ENCODE results near the gene COA8. TPM values are rescaled to one million over a fixed set of nuclear protein-coding genes. Genes with fewer than 3 reads are reported as not detected.

The COA8 gene
- total and polyA plus RNA-seq, 2 of the 8 experiments (the other 6 are each of a cell fraction or from before 2014, with no cell fraction given): 7.1 to 35.5 TPM

DNA sequence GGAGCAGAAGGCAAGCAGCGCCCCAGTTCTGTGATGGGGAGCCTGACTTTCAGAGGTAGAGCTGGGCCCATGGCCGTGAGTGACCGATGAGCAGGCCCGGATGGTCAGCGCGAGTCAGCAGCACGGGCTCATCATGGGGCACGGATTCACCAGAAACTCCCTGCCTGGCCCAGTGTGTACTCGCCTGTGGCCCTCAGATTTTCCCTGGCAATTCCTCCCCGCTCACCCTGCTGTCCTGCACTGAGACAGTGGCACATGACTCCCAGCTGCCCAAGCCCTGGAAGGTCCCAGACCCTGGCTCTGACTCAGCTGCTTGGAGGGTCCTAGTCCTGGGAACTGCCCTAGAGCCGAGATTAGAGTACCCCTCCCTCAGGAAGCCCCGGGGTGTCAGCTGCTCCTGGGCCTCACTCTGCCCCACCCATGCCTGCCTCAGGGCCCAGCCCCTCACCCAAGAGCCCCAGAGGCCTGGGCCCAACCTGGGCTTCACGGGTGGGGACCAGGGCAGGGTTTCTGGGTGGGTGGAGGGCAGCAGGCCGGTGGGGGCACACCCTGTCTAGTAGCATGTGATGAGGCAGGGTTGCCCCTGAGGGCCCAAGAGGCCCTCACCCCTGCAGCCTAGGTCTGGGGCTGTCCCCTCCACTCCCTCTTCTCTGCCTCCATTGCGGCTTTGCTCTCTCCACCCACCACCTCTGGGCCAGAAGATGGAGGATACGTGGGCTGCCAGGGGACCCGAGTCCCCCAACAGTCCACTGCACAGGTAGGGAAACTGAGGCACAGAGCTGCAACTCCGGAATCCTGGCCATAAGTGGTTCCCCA lies 25.4 kb upstream of the COA8 start:
- Histone ChIP-seq H2BK120ac (replicated peaks; ENCODE audit: low read depth, low read length) (no peak overlapping the region), H4K20me1 (replicated peaks in 1 of 2; ENCODE audit: control insufficient read depth in 1 of 2, insufficient read depth in 2 of 2, low read length in 2 of 2) (peaks cover 4 to 24% of the 10 kb centered on the region in 2 experiments), H3K4ac (replicated peaks; ENCODE audit: insufficient read length, low read depth, low read length) (no peak overlapping the region), H3K18ac (ENCODE audit: extremely low read depth, low read length) (no peak overlapping the region), H3K4me2 (ENCODE audit: insufficient read depth in 1 of 2, low read depth in 2 of 2, low read length in 2 of 2) (no peak overlapping the region), H3K36me3 (ENCODE audit: control insufficient read depth in 2 of 4, insufficient read depth in 4 of 4, low read length in 3 of 4) (peaks cover 0 to 17% (median under 1%) of the 10 kb centered on the region in 4 experiments; a peak in 3 of 8 replicates), H3K23me2 (ENCODE audit: low read depth, low read length) (no peaks in the 10 kb centered on the region), H3K79me2 (ENCODE audit: control insufficient read depth in 1 of 2, insufficient read depth in 2 of 2, low read length in 2 of 2) (no peaks in the 10 kb centered on the region), H2AK5ac (ENCODE audit: low read depth, low read length) (no peak overlapping the region), H4K5ac (ENCODE audit: insufficient read length, low read depth, low read length) (no peak overlapping the region), H2BK20ac (ENCODE audit: low read length) (no peak overlapping the region), H3K4me1 (replicated peaks in 1 of 4; ENCODE audit: control insufficient read depth in 3 of 4, insufficient read depth in 4 of 4, low read length in 3 of 4) (peaks cover 0 to 14% (median 12%) of the 10 kb centered on the region in 4 experiments; a peak in 6 of 7 replicates), H2BK15ac (ENCODE audit: low read length) (no peak overlapping the region), H2AFZ (ENCODE audit: low read length) (no peak overlapping the region), H3K9ac (replicated peaks in 1 of 4; ENCODE audit: extremely low read depth in 1 of 4, low read depth in 3 of 4, low read length in 3 of 4) (no peak overlapping the region), H3K23ac (ENCODE audit: insufficient read length) (no peak overlapping the region), H3K9me3 (ENCODE audit: insufficient read depth in 2 of 2, low read depth in 1 of 2, low read length in 1 of 2) (no peaks in the 10 kb centered on the region), H3K79me1 (ENCODE audit: low read depth, low read length) (no peaks in the 10 kb centered on the region), H3K56ac (replicated peaks; ENCODE audit: insufficient read length, low read depth, low read length) (no peak overlapping the region), H3K27me3 (replicated peaks in 1 of 4; ENCODE audit: control insufficient read depth in 3 of 4, extremely low read depth in 1 of 4, insufficient read depth in 3 of 4, low read length in 3 of 4) (no peaks in the 10 kb centered on the region; a peak in 2 of 7 replicates), H4K8ac (ENCODE audit: extremely low read depth, insufficient read depth, low read length) (peak overlapping the region; percentile 80; the same call in 1 of the 2 replicates), H3K14ac (ENCODE audit: insufficient read length) (no peak overlapping the region), H3K27ac (ENCODE audit: low read depth, low read length) (no peak overlapping the region), H4K91ac (replicated peaks; ENCODE audit: insufficient read length, low read length) (no peak overlapping the region), H3K4me3 (ENCODE audit: extremely low read depth in 1 of 4, insufficient read depth in 2 of 4, low read depth in 3 of 4, low read length in 4 of 4) (no peak overlapping the region), H2BK12ac (ENCODE audit: low read depth, low read length) (no peak overlapping the region), H2BK5ac (ENCODE audit: low read depth, low read length) (no peak overlapping the region)
- no peak for FAIRE-seq
- CTCF ChIA-PET (ENCODE audit: partially characterized antibody): interaction anchor here (1.4 to 28.8 kb wide), 5 partner anchors 6 to 203 kb away, joined by 3 to 921 read pairs (median 230); partner anchors contain the start of genes CKB, EIF5 and TRMT61A
- no peak for DNase-seq (ENCODE audit: low read depth in 1 of 2, low spot score in 2 of 2)
- POLR2A ChIA-PET (ENCODE audit: partially characterized antibody): interaction anchor here (0.8 to 29.8 kb wide), 6 partner anchors 7 to 25 kb away, joined by 3 to 844 read pairs (median 5); partner anchors contain the start of genes BAG5, CKB and TRMT61A
- WGBS, 2 experiments (ENCODE audit: extremely low coverage in 1 of 2, insufficient coverage in 1 of 2, insufficient read length in 1 of 2, insufficient replicate concordance in 2 of 2, low coverage in 1 of 2, low lambda C conversion rate in 2 of 2, missing lambda C conversion rate in 1 of 2): 85% methylated on average over 18 of the region's 18 CpGs; no CpG with 5 or more reads in 1 of the 2 experiments
- TF ChIP-seq, protein P1, sequence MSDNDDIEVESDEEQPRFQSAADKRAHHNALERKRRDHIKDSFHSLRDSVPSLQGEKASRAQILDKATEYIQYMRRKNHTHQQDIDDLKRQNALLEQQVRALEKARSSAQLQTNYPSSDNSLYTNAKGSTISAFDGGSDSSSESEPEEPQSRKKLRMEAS (IDR thresholded peaks at IDR 0.05): no peak
- TF ChIP-seq TAF7 (optimal IDR thresholded peaks at IDR 0.05; ENCODE audit: borderline replicate concordance, low read depth, low read length): no peak
- no peak for TF ChIP-seq BCL11A (IDR thresholded peaks at IDR 0.05; ENCODE audit: low read depth in 2 of 2, low read length in 2 of 2)
- no peak for TF ChIP-seq TBP (IDR thresholded peaks at IDR 0.05; ENCODE audit: low read depth, low read length)
- no peak for TF ChIP-seq JUND (IDR thresholded peaks at IDR 0.05; ENCODE audit: low read length)
- TF ChIP-seq POU5F1 (IDR thresholded peaks at IDR 0.05; ENCODE audit: low read depth, low read length): no peak
- TF ChIP-seq KDM1A (IDR thresholded peaks at IDR 0.05; ENCODE audit: borderline replicate concordance, low read length): no peak
- no peak for TF ChIP-seq TAF1 (IDR thresholded peaks at IDR 0.05; ENCODE audit: low read depth, low read length)

Data from H1 (cell line).